ENCODE data around the gene PXN. TPM values are rescaled to one million over a fixed set of nuclear protein-coding genes. Genes with fewer than 3 reads are reported as not detected.

Gene PXN
- total RNA-seq, 2 donors from 2014 or later = 93.0 to 105 TPM

GRCh38 chr12:120229487-120230325 lies 35.8 kb downstream of the PXN start:
- no peak for TF ChIP-seq CTCF (IDR thresholded peaks at IDR 0.05)
- no peaks in the 10 kb centered on the region for H3K27me3 ChIP-seq (replicated peaks; ENCODE audit: insufficient read depth)
- DNase-seq (ENCODE audit: low spot score) (no peak), ATAC-seq (ENCODE audit: insufficient number of reproducible peaks, low FRiP score, low read depth) (no peak)
- H3K4me1 ChIP-seq (ENCODE audit: control insufficient read depth in 1 of 2, low read depth in 2 of 2) = peaks cover 65 to 84% of the 10 kb centered on the region in 2 donors
- H3K4me3 ChIP-seq = peak overlapping the region; percentile 44
- H3K36me3 ChIP-seq = no peaks in the 10 kb centered on the region
- no peaks in the 10 kb centered on the region for H3K9me3 ChIP-seq
- H3K27ac ChIP-seq = peak overlapping the region; percentile 90 to 96

GRCh38 chr12:120229071-120229486 lies 36.5 kb downstream of the PXN start:
- Histone ChIP-seq H3K4me1 (ENCODE audit: control insufficient read depth in 1 of 2, low read depth in 2 of 2) (peaks cover 60 to 84% of the 10 kb centered on the region in 2 donors), H3K36me3 (no peaks in the 10 kb centered on the region), H3K27me3 (replicated peaks; ENCODE audit: insufficient read depth) (no peaks in the 10 kb centered on the region), H3K27ac (peak overlapping the region; percentile 90 to 96), H3K4me3 (no peak overlapping the region), H3K9me3 (no peaks in the 10 kb centered on the region)
- no peak for TF ChIP-seq CTCF (IDR thresholded peaks at IDR 0.05)
- DNase-seq (ENCODE audit: low spot score) = no peak
- ATAC-seq (ENCODE audit: insufficient number of reproducible peaks, low FRiP score, low read depth) = no peak

GRCh38 chr12:120228291-120229070 lies 37.0 kb downstream of the PXN start:
- Histone ChIP-seq H3K36me3 (peaks cover 6% of the 10 kb centered on the region), H3K4me3 (peak overlapping the region; percentile 39), H3K27me3 (replicated peaks; ENCODE audit: insufficient read depth) (no peaks in the 10 kb centered on the region), H3K9me3 (no peaks in the 10 kb centered on the region), H3K4me1 (ENCODE audit: control insufficient read depth in 1 of 2, low read depth in 2 of 2) (peaks cover 56 to 79% of the 10 kb centered on the region in 2 donors), H3K27ac (no peak overlapping the region)
- DNase-seq (ENCODE audit: low spot score) (no peak), ATAC-seq (ENCODE audit: insufficient number of reproducible peaks, low FRiP score, low read depth) (peak; percentile 44)
- peak; percentile 93 for TF ChIP-seq CTCF (IDR thresholded peaks at IDR 0.05)

- Histone ChIP-seq H3K4me3 (peak overlapping the region; percentile 39), H3K4me1 (ENCODE audit: control insufficient read depth in 1 of 2, low read depth in 2 of 2) (peaks cover 51 to 74% of the 10 kb centered on the region in 2 donors), H3K27me3 (replicated peaks; ENCODE audit: insufficient read depth) (no peaks in the 10 kb centered on the region), H3K9me3 (no peaks in the 10 kb centered on the region), H3K36me3 (peaks cover 7% of the 10 kb centered on the region), H3K27ac (no peak overlapping the region)
- DNase-seq (ENCODE audit: low spot score) (no peak), ATAC-seq (ENCODE audit: insufficient number of reproducible peaks, low FRiP score, low read depth) (no peak)
- TF ChIP-seq CTCF (IDR thresholded peaks at IDR 0.05) = no peak
Observed at GRCh38 chr12:120228041-120228290, 37.6 kb downstream of the PXN start.

GRCh38 chr12:120227233-120228040 lies 38.1 kb downstream of the PXN start:
- ATAC-seq (ENCODE audit: insufficient number of reproducible peaks, low FRiP score, low read depth) = no peak
- H3K27me3 ChIP-seq (replicated peaks; ENCODE audit: insufficient read depth) = no peaks in the 10 kb centered on the region
- no peak for DNase-seq (ENCODE audit: low spot score)
- no peaks in the 10 kb centered on the region for H3K9me3 ChIP-seq
- peaks cover 47 to 69% of the 10 kb centered on the region in 2 donors for H3K4me1 ChIP-seq (ENCODE audit: control insufficient read depth in 1 of 2, low read depth in 2 of 2)
- H3K36me3 ChIP-seq = peaks cover 12% of the 10 kb centered on the region
- H3K27ac ChIP-seq = no peak overlapping the region
- no peak for TF ChIP-seq CTCF (IDR thresholded peaks at IDR 0.05)
- H3K4me3 ChIP-seq = no peak overlapping the region

Data from thoracic aorta (tissue), 2 donors.